HG03097 (cell line): Measurements from ENCODE around the gene NOTUM.

Source experiments
- ATAC-seq: cut with Tn5 transposase; IDR thresholded peaks from one replicate; pipeline ENCODE4 v1.9.1; 2021; ENCODE audit not compliant: unreplicated experiment, low FRiP score

The NOTUM gene

DNA sequence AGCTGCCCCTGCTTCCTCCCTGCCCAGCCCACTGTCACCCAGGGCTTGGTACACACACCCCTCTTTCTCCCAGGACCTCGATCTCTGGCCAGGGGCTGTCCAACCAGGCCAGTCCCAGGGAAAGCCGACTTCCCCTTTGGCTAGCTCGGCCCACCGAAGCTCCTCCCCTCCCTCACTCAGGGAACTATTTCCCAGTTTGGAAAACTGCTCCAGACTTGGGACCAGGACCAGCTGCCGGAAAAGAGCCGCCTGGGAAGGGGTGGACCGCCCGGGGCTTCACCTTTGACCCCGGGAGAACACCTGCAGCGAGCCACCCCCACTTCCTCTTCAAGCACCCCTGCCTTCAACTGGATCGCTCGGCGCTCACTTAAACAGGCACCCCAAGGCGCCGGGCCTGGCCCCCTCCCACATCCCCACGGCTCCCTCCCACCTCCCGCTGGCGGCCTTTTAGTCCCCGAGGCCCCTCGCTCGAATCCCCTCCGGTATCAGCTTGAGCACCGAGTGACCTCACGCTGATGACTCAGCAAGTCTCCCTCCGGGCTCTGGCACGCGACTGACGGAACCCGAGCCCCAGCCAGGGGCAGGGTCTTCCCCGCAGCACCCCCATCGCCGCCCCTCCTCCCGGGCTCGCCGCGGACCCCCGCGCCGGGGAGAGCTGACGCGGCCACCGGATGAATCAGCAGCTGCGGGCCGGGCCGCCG lies 34.4 kb downstream of the NOTUM start:
- peak; percentile 13 for ATAC-seq

GRCh38 chr17:81925860-81926450 lies 35.0 kb downstream of the NOTUM start:
- ATAC-seq: no peak

GRCh38 chr17:81924557-81925532 lies 36.1 kb downstream of the NOTUM start:
- no peak for ATAC-seq

- no peak for ATAC-seq
Observed at GRCh38 chr17:81923302-81924260, 37.4 kb downstream of the NOTUM start.

GRCh38 chr17:81922566-81923301 lies 38.3 kb downstream of the NOTUM start:
- ATAC-seq: no peak

GRCh38 chr17:81921996-81922565 lies 38.9 kb downstream of the NOTUM start:
- ATAC-seq: no peak

- ATAC-seq: no peak
Observed at GRCh38 chr17:81921537-81921862, 39.5 kb downstream of the NOTUM start.

DNA sequence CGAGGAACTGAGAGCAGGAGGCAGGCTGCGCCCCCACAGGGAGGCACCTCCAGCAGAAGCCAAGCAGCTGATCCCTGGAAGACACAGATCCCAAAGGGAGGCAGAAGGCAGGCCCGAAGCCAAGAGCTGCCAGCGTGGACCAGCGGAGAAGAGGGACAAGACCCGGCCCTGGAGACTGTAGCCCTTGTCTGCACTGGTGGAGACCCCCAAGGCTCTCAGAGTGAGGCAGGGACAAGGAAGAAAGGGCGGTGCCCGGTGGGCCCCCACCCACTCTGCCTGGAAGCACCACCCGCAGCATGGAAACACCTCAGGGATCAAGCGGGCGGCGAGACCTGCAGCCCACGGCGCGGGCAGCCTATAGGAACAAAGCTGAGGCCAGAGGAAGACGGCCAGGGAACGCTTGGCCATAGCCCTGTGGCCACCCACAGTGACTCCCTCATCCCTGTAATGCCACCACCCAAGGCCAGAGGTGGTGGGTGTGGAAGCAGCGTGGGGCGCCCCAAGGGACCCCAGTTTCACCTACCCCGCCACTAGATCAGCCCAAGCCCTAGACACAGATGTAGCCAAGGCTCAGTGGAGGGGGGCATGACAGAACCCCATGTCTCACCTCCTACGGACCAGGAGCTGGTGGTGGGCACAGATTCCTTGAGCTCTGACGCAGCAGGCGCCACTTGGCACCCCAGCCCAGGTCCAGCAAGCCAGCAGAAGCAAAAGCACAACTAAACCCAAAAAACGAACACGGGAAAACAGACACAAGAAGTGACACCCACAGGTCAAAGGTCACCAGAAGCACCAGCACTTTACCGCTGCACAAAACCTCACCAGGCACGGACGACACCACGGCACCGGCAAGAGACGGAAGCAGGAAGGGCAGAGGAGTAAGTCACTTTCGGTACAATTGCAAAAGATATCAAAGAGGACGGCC lies 40.1 kb downstream of the NOTUM start:
- no peak for ATAC-seq

GRCh38 chr17:81918832-81919545 lies 42.0 kb downstream of the NOTUM start:
- no peak for ATAC-seq

DNA sequence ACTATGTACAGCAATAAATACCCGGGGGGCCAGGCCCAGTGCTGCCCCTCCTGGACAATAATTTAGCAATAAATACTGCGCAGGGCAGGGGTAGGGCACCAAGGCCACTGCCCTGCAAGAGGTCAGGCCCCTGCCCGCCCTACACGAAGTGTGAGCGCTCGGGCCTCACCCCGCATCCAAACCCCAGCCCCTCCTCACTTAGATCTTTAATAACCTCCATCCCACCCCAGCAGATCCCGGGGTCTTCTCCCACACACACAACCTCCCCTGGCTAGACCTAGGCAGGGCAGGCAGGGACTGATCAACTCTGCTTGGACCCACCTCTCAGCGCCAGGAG lies 42.7 kb downstream of the NOTUM start:
- ATAC-seq: peak; percentile 11

GRCh38 chr17:81917565-81918332 lies 43.2 kb downstream of the NOTUM start, which contains the start of gene SIRT7:
Gene SIRT7 (minus strand): TSS chr17:81918176. CDS start chr17:81918131, 45 bp downstream.
- ATAC-seq: peak; percentile 55

- ATAC-seq: no peak
Observed at GRCh38 chr17:81916234-81917001, 44.6 kb downstream of the NOTUM start.

DNA sequence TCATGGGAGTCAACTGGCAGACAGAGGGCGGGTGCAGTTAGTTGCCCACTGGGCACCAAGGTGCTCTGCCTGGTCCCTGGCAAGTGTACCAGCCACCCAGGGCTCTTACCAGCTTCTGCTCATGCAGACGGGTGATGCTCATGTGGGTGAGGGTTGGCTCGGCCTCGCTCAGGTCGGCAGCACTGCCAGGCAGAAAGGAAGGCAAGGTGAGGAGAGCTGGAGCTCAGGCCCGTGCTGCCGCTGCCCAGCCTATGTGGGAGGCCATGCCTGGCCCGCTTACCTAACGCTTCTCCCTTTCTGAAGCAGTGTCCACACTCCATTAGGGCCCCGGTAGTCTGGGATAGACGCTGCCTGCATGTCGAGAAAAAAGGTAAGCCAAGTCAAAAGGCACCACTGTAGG lies 45.7 kb downstream of the NOTUM start:
- no peak for ATAC-seq

DNA sequence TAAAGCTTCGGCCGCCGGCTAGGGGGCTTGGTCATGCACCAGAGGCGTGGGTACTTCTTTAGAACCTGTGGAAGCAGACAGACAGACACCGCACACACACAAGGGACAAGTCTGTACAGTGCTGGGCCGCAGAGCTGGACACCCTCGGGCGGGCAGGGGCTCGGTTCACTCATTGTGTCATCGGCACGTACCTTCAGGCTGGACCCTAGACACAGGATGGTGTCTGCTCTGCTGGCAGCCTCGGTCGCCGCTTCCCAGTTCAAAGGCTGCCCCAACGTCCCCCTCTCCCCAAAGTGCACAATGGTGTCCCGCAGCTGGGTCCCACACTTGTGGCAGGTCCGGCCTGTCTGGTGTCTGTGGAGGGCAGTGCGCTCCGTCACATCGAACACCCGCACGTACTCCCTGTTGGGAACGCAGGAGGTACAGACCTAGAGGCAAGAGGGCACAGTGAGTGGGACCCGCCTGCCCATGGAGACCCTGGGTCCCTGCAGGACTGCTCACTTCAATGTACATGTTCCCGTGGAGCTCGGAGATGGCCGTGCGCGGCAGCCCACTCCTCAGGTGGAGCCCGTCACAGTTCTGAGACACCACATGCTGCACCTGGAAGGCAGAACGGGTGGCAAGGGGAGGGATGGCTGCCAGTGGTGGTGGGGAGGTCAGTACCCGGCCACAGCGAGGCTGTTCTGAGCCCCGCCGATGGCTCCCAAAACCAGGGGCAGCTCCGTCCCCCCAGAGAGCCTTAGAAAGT lies 46.7 kb downstream of the NOTUM start:
- ATAC-seq: no peak

DNA sequence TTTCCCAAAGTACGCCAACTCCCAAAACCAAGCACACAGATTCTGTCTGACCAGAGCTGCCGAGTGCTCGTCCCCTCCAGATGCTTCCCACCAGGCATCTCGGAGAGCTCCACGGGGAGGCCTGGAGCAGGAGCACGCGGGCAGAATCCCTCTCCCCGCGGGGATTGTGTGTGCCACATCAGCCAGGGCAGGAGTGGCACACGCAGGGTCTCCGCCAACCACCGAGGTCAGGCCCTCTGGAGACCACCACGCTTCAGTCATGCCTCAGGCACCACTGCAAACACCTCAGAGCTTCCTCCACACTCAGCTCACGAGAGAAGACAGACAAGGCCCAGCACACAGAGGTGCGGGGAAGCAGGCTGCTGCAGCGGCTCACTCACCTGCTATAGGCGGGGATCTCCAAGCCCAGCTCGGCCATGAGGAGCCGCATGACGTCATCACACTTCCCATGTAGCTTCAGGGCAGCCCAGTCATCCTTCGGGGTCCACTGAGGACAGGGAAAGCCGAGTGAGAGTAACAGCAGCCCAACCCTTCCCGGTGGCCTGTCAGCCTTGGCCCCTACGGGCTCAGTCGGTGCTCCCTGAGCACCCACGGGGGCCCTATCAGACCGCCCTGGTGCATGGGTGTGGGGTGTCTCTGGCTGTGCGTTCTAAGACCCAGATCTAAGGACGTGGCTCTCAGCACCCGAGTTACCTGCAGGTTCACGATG lies 47.4 kb downstream of the NOTUM start:
- ATAC-seq: no peak
